BJ (cell line): ENCODE results near the gene TACO1. TPM values are rescaled to one million over a fixed set of nuclear protein-coding genes. Genes with fewer than 3 reads are reported as not detected.

Experiments used
- CTCF ChIA-PET: fragments of 350-600 bp; formaldehyde crosslinking; extraction: SDS; loops from one replicate; lab custom pipeline; 2021; ENCODE audit warnings: antibody characterized with exemption, inconsistent platforms; lab: Yijun Ruan, JAX
- POLR2A ChIA-PET: fragments of 300-600 bp; sonication (Branson Sonifier 250); formaldehyde crosslinking; extraction: SDS; loops from one replicate; lab custom pipeline; 2021; ENCODE audit warnings: antibody characterized with exemption; lab: Charles Lee
- DNase-seq: peaks from one replicate; pipeline ENCODE4 v3.0.0-alpha.2; 2011; ENCODE audit warnings: low read depth
- H3K27me3 ChIP-seq: 2 replicates; pipeline ENCODE4 v1.6.0; 2011; ENCODE audit warnings: low read length; ENCODE audit not compliant: control insufficient read depth, insufficient read depth
- H3K36me3 ChIP-seq: 2 replicates; pipeline ENCODE4 v1.5.1; 2011; ENCODE audit warnings: low read length; ENCODE audit not compliant: control insufficient read depth, insufficient read depth
- H3K4me3 ChIP-seq: 2 replicates; pipeline ENCODE4 v1.5.1; 2011; ENCODE audit warnings: low read depth, mild to moderate bottlenecking, control low read depth, low read length
- CTCF ChIP-seq: IDR thresholded peaks from 2 replicates; pipeline ENCODE4 v1.5.1; 2011; ENCODE audit warnings: low read depth, mild to moderate bottlenecking, control low read depth, inconsistent platforms, low read length, moderate library complexity; ENCODE audit not compliant: insufficient read depth
- polyA plus RNA-seq: library from polyadenylated mRNA; depleted of rRNA; stranded (reverse); fragments of >200 nt; gene quantifications from 2 replicates; pipeline ENCODE4 v1.2.3, GENCODE V29; 2011

TACO1 gene
- polyA plus RNA-seq, 1 experiment = 23.5 TPM

- no peaks in the 10 kb centered on the region for H3K27me3 ChIP-seq
- TF ChIP-seq CTCF = no peak
- peak overlapping the region; percentile 96 for H3K4me3 ChIP-seq
- ChIA-PET CTCF (interaction anchor here (0.6 to 3.6 kb wide), 6 partner anchors 10 to 176 kb away, joined by 3 to 23 read pairs (median 3); no protein-coding TSS in a partner anchor), POLR2A (interaction anchor here (0.5 kb wide), 1 partner anchor 480 kb away, joined by 4 read pairs; no protein-coding TSS in a partner anchor)
- DNase-seq = no peak
- peaks cover 3% of the 10 kb centered on the region for H3K36me3 ChIP-seq
Measured at GRCh38 chr17:63601439-63602371, 1.0 kb downstream of the TACO1 start.

- CTCF ChIA-PET = interaction anchor here (1.3 to 8.8 kb wide), 4 partner anchors 9 to 187 kb away, joined by 3 to 173 read pairs (median 28); partner anchors contain the start of genes MAP3K3 and TACO1
- POLR2A ChIA-PET = no interaction called here
- peaks cover 12% of the 10 kb centered on the region for H3K36me3 ChIP-seq
- no peak overlapping the region for H3K4me3 ChIP-seq
- no peak for DNase-seq
- no peaks in the 10 kb centered on the region for H3K27me3 ChIP-seq
- no peak for TF ChIP-seq CTCF
Measured at GRCh38 chr17:63609816-63610573, 9.3 kb downstream of the TACO1 start.

GRCh38 chr17:63610854-63611253, 10.2 kb downstream of the TACO1 start:
- DNase-seq = no peak
- CTCF ChIA-PET = interaction anchor here (0.8 to 8.8 kb wide), 9 partner anchors 10 to 188 kb away, joined by 3 to 173 read pairs (median 8); partner anchors contain the start of genes MAP3K3 and TACO1
- POLR2A ChIA-PET = interaction anchor here (0.5 kb wide), 1 partner anchor 177 kb away, joined by 3 read pairs; no protein-coding TSS in a partner anchor
- TF ChIP-seq CTCF = no peak
- Histone ChIP-seq H3K4me3 (no peak overlapping the region), H3K27me3 (no peaks in the 10 kb centered on the region), H3K36me3 (peaks cover 12% of the 10 kb centered on the region)

- TF ChIP-seq CTCF = no peak
- Histone ChIP-seq H3K27me3 (no peaks in the 10 kb centered on the region), H3K36me3 (peaks cover 9% of the 10 kb centered on the region), H3K4me3 (no peak overlapping the region)
- no peak for DNase-seq
- ChIA-PET CTCF (interaction anchor here (0.6 to 8.8 kb wide), 26 partner anchors 10 to 204 kb away, joined by 3 to 173 read pairs (median 4); partner anchors contain the start of genes MAP3K3 and TACO1), POLR2A (interaction anchor here (0.5 kb wide), 1 partner anchor 178 kb away, joined by 3 read pairs; no protein-coding TSS in a partner anchor)
Measured at GRCh38 chr17:63611354-63611753, 10.7 kb downstream of the TACO1 start.
